Neutrophil (primary cell): Measurements from ENCODE around the gene TTC3.

Experiments used
- H3K27ac ChIP-seq: fragments of 200-600 bp; sonication (generic); 2 replicates; pipeline ENCODE4 v1.5.1; 2016; ENCODE audit warnings: mild to moderate bottlenecking, moderate library complexity
- H3K27me3 ChIP-seq: fragments of 200-600 bp; sonication (generic); 2 replicates; pipeline ENCODE4 v1.6.0; 2016; ENCODE audit warnings: mild to moderate bottlenecking
- H3K36me3 ChIP-seq: fragments of 200-600 bp; sonication (generic); 2 replicates; pipeline ENCODE4 v1.5.1; 2017
- H3K4me1 ChIP-seq, 2 experiments: fragments of 200-600 bp in 1 of 2; sonication (generic) in 1 of 2; 1 replicate in 1 of 2; 2 replicates in 1 of 2; pipeline versions ENCODE4 v1.5.1 to v1.6.1; 2013 to 2016; ENCODE audit warnings: low read depth in 1 of 2, low read length in 1 of 2, mild to moderate bottlenecking in 1 of 2, moderate library complexity in 1 of 2; ENCODE audit not compliant: control insufficient read depth in 1 of 2, insufficient read depth in 1 of 2
- H3K4me3 ChIP-seq, 2 experiments: fragments of 200-600 bp in 1 of 2; sonication (generic) in 1 of 2; 1 replicate in 1 of 2; 2 replicates in 1 of 2; pipeline ENCODE4 v1.5.1; 2013 to 2016; ENCODE audit warnings: low read depth in 1 of 2, low read length in 1 of 2, mild to moderate bottlenecking in 1 of 2, moderate library complexity in 1 of 2
- H3K9me3 ChIP-seq: fragments of 200-600 bp; sonication (generic); 2 replicates; pipeline ENCODE4 v1.5.1; 2016
- TF ChIP-seq, protein P1 (sequence below): fragments of 200-600 bp; sonication (generic); IDR thresholded peaks from 2 replicates; pipeline ENCODE4 v1.5.1; 2016; ENCODE audit warnings: antibody characterized with exemption

The TTC3 gene

DNA sequence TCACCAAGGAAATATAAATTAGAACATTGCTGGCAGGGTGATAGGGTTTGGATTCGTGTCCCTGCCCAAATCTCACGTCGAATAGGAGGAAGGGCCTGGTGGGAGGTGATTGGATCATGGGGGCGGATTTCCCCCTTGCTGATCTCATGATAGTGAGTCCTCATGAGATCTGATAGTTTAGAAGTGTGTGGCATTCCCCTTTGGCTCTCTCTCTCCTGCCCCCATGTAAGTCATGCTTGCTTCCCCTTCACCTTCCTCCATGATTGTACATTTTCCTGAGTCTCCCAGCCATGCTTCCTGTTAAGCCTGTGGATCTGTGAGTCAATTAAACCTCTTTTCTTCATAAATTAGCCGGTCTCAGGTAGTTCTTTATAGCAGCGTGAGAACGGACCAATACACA lies 133.4 kb downstream of the TTC3 start:
- TF ChIP-seq, protein P1, sequence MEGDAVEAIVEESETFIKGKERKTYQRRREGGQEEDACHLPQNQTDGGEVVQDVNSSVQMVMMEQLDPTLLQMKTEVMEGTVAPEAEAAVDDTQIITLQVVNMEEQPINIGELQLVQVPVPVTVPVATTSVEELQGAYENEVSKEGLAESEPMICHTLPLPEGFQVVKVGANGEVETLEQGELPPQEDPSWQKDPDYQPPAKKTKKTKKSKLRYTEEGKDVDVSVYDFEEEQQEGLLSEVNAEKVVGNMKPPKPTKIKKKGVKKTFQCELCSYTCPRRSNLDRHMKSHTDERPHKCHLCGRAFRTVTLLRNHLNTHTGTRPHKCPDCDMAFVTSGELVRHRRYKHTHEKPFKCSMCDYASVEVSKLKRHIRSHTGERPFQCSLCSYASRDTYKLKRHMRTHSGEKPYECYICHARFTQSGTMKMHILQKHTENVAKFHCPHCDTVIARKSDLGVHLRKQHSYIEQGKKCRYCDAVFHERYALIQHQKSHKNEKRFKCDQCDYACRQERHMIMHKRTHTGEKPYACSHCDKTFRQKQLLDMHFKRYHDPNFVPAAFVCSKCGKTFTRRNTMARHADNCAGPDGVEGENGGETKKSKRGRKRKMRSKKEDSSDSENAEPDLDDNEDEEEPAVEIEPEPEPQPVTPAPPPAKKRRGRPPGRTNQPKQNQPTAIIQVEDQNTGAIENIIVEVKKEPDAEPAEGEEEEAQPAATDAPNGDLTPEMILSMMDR: no peak
- Histone ChIP-seq H3K4me3 (no peak overlapping the region), H3K27me3 (no peaks in the 10 kb centered on the region), H3K36me3 (peaks cover 6% of the 10 kb centered on the region), H3K27ac (no peak overlapping the region), H3K4me1 (peaks cover 0 to 12% of the 10 kb centered on the region in 2 experiments), H3K9me3 (no peaks in the 10 kb centered on the region)

DNA sequence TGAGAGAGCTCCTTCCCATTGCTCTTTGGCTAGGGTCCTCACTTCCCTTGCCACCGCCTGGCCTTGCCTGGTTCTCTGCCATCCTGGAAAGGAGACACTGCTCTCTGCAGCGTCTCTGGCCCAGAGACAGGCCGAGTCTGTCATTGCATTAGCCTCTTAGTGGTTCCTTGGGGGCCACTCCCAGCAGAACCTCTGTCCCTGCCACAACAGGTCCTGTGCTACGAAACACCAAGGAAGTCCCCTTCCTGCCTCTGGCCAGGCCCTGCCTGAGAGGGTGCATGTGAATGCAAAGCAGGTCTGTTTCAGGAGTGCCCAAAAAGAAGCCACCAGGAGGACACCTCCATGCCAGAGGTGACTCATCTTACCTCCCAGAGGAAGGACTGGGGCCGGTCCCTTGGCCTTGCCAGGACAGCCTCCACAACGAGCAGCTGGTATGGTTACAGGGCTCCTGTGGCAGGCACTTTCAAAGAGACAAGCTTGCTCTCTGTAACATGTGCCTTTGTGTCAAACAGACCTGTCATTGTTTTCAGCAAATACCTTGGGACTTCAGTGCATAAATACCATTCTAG lies 134.5 kb downstream of the TTC3 start:
- H3K27ac ChIP-seq: no peak overlapping the region
- no peak overlapping the region for H3K4me3 ChIP-seq
- TF ChIP-seq, protein P1: no peak

DNA sequence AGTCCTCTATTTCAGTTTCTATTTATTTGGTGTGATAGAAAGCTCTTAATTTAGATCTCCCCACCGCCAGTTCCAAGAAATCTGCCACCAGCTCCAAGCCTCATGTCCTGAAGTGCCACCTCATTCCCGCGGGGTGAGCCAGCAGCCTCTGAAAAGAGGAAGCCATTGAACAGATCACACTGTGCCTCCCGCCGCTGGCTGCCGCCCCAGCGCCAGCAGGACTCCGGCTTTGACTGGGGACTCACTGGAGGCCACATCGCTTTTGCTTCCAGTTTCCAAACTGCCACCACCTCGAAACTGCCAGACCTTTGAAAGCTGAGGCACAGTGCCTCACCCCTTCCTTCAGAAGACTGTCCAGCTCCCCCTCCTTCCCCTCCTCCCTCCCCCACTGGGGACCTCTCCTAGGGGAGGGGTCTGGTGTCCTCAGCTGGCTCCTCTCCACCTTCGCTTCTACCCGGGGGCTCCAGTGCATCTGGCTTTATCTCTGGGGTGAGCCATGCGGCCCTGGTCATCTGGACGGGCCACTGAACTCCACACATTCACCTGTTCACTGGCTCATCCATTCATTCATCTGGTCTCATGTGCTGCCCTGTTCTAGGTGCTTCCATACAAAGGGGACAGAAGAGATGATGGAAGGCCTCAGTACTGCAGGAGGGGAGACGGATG lies 135.1 kb downstream of the TTC3 start:
- Histone ChIP-seq H3K9me3 (no peaks in the 10 kb centered on the region), H3K4me3 (no peak overlapping the region), H3K27me3 (no peaks in the 10 kb centered on the region), H3K27ac (no peak overlapping the region), H3K36me3 (no peaks in the 10 kb centered on the region), H3K4me1 (peaks cover 0 to 12% of the 10 kb centered on the region in 2 experiments)
- TF ChIP-seq, protein P1: no peak

More for the DNA sequence above, 134.5 kb downstream of the TTC3 start:
- H3K36me3 ChIP-seq: no peaks in the 10 kb centered on the region
- H3K9me3 ChIP-seq: no peaks in the 10 kb centered on the region
- H3K4me1 ChIP-seq: peaks cover 0 to 12% of the 10 kb centered on the region in 2 experiments
- no peaks in the 10 kb centered on the region for H3K27me3 ChIP-seq

DNA sequence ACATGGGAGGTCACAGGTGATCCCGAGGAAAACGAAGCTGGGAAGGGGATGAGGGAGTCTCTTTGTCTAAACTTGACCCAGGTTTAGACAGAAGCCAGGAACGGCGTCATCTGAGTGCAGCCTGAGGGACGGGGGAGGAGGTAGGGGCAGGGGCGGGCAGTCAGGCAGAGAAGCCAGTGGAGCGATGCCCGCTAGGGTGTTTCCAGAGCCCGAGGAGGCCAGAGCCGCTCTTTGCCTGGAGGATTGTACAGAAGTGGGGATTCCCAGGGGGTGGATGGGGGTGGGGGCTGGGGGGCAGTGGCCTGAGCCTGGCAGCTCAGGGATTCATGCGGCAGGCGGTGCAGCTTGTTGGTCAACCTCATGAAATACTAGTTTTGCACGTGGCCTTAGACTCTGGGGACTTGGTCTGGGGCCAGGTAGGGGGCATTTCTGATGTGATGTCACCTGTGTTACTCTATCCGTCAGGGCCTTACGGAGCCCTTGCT lies 135.7 kb downstream of the TTC3 start:
- no peaks in the 10 kb centered on the region for H3K36me3 ChIP-seq
- H3K4me3 ChIP-seq: no peak overlapping the region
- TF ChIP-seq, protein P1: no peak
- no peaks in the 10 kb centered on the region for H3K27me3 ChIP-seq
- peaks cover 0 to 12% of the 10 kb centered on the region in 2 experiments for H3K4me1 ChIP-seq
- H3K9me3 ChIP-seq: no peaks in the 10 kb centered on the region
- no peak overlapping the region for H3K27ac ChIP-seq

DNA sequence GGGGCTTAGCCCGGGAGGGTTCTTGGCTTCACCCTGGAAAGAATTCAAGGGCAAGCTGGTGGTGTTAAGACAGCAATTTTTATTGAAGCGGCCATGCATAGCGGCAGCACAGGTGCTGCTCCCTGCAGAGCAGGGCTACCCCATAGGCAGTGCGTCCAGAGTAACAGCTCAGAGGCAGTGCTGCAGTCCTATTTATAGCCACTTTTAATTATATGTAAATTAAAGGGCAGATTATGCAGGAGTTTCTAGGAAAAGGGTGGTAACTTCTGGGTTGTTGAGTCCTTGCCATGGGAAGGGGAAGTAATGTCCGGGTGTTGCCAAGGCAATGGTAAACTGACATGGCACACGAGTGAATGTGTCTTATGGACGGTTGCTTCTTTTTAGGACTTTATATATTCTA lies 137.1 kb downstream of the TTC3 start:
- H3K4me3 ChIP-seq: no peak overlapping the region
- no peaks in the 10 kb centered on the region for H3K27me3 ChIP-seq
- H3K36me3 ChIP-seq: no peaks in the 10 kb centered on the region
- no peaks in the 10 kb centered on the region for H3K9me3 ChIP-seq
- peaks cover 0 to 12% of the 10 kb centered on the region in 2 experiments for H3K4me1 ChIP-seq
- no peak overlapping the region for H3K27ac ChIP-seq
- TF ChIP-seq, protein P1: no peak
